Trophoblast cell (in vitro differentiated cells and primary cell): Measurements from ENCODE around the gene NSG2.

Source experiments
- DNase-seq, 2 donors: peaks; one replicate each; pipeline ENCODE4 v3.0.0-alpha.2; 2016
- H2AFZ ChIP-seq: 2 replicates; pipeline ENCODE4 v1.6.1; 2013; ENCODE audit warnings: low read length, moderate library complexity, mild to moderate bottlenecking; ENCODE audit not compliant: insufficient read depth, poor library complexity
- H2AK5ac ChIP-seq: 2 replicates; pipeline ENCODE4 v1.6.1; 2013; ENCODE audit warnings: mild to moderate bottlenecking, low read length
- H2BK120ac ChIP-seq: 2 replicates; pipeline ENCODE4 v1.6.1; 2013; ENCODE audit warnings: low read length, mild to moderate bottlenecking, moderate library complexity; ENCODE audit not compliant: insufficient read depth, poor library complexity
- H2BK12ac ChIP-seq: 2 replicates; pipeline ENCODE4 v1.6.1; 2013; ENCODE audit warnings: mild to moderate bottlenecking, low read length, moderate library complexity
- H2BK5ac ChIP-seq: 2 replicates; pipeline ENCODE4 v1.6.1; 2013; ENCODE audit warnings: low read length, low read depth, moderate library complexity, mild to moderate bottlenecking; ENCODE audit not compliant: poor library complexity
- H3K14ac ChIP-seq: 2 replicates; pipeline ENCODE4 v1.6.1; 2013; ENCODE audit warnings: mild to moderate bottlenecking, low read length
- H3K18ac ChIP-seq: 2 replicates; pipeline ENCODE4 v1.6.1; 2013; ENCODE audit warnings: mild to moderate bottlenecking, low read length
- H3K23ac ChIP-seq: 2 replicates; pipeline ENCODE4 v1.6.1; 2013; ENCODE audit warnings: low read length
- H3K27ac ChIP-seq: 2 replicates; pipeline ENCODE4 v1.5.1; 2013; ENCODE audit warnings: low read depth, mild to moderate bottlenecking, inconsistent platforms, low read length, moderate library complexity
- H3K27me3 ChIP-seq: 2 replicates; pipeline ENCODE4 v1.6.1; 2013; ENCODE audit warnings: inconsistent platforms, mild to moderate bottlenecking, low read length, moderate library complexity; ENCODE audit not compliant: insufficient read depth
- H3K36me3 ChIP-seq, 2 experiments: 1 replicate in 1 of 2; 2 replicates in 1 of 2; pipeline ENCODE4 v1.6.1; 2013; ENCODE audit warnings: low read length in 2 of 2, mild to moderate bottlenecking in 2 of 2, moderate library complexity in 1 of 2; ENCODE audit not compliant: insufficient read depth in 2 of 2, control insufficient read depth in 1 of 2
- H3K4ac ChIP-seq: 2 replicates; pipeline ENCODE4 v1.6.1; 2013; ENCODE audit warnings: low read depth, mild to moderate bottlenecking, low read length, moderate library complexity
- H3K4me1 ChIP-seq, 2 experiments: 1 replicate in 1 of 2; 2 replicates in 1 of 2; pipeline ENCODE4 v1.6.1; 2013; ENCODE audit warnings: low read length in 2 of 2, mild to moderate bottlenecking in 2 of 2, moderate library complexity in 1 of 2; ENCODE audit not compliant: insufficient read depth in 2 of 2, control insufficient read depth in 1 of 2
- H3K4me2 ChIP-seq: 2 replicates; pipeline ENCODE4 v1.6.1; 2013; ENCODE audit warnings: inconsistent platforms, mild to moderate bottlenecking, low read length, moderate library complexity
- H3K4me3 ChIP-seq: 2 replicates; pipeline ENCODE4 v1.5.1; 2013; ENCODE audit warnings: mild to moderate bottlenecking, low read depth, low read length, inconsistent platforms
- H3K79me1 ChIP-seq: one replicate; pipeline ENCODE4 v1.6.1; 2013; ENCODE audit warnings: low read length
- H3K79me2 ChIP-seq: 2 replicates; pipeline ENCODE4 v1.6.1; 2013; ENCODE audit warnings: low read length, mild to moderate bottlenecking; ENCODE audit not compliant: control insufficient read depth, insufficient read depth, poor library complexity
- H3K9ac ChIP-seq: 2 replicates; pipeline ENCODE4 v1.6.1; 2013; ENCODE audit warnings: mild to moderate bottlenecking, low read length
- H3K9me3 ChIP-seq: 2 replicates; pipeline ENCODE4 v1.6.1; 2013; ENCODE audit warnings: low read depth, mild to moderate bottlenecking, control low read depth, inconsistent platforms, low read length; ENCODE audit not compliant: insufficient read depth
- H4K12ac ChIP-seq: 2 replicates; pipeline ENCODE4 v1.6.1; 2013; ENCODE audit warnings: low read depth, mild to moderate bottlenecking, low read length, moderate library complexity
- H4K8ac ChIP-seq: 2 replicates; pipeline ENCODE4 v1.6.1; 2013; ENCODE audit warnings: low read depth, mild to moderate bottlenecking, low read length, moderate library complexity
- H4K91ac ChIP-seq: one replicate; pipeline ENCODE4 v1.6.1; 2013; ENCODE audit warnings: low read depth, mild to moderate bottlenecking, low read length, moderate library complexity
- WGBS: extraction: QIAGEN DNeasy Blood & Tissue Kit; methylation state at CpG from one replicate; pipeline ENCODE4 v1.1.7; 2013; ENCODE audit warnings: missing lambda C conversion rate; ENCODE audit not compliant: insufficient read length, insufficient coverage; ENCODE audit errors: extremely low coverage; 5-methylcytosine and 5-hydroxymethylcytosine counted together

The NSG2 gene

GRCh38 chr5:174094857-174095606, 49.5 kb downstream of the NSG2 start:
- H3K23ac ChIP-seq: no peak overlapping the region
- no peak overlapping the region for H3K4me2 ChIP-seq
- H3K9me3 ChIP-seq: peaks cover 2% of the 10 kb centered on the region
- no peak overlapping the region for H4K8ac ChIP-seq
- no peak overlapping the region for H4K91ac ChIP-seq
- no peak overlapping the region for H2BK5ac ChIP-seq
- H3K4me3 ChIP-seq: no peak overlapping the region
- H2AFZ ChIP-seq: no peak overlapping the region
- no peak overlapping the region for H2AK5ac ChIP-seq
- WGBS: no CpG with 5 or more reads among the region's 10 CpGs
- H3K9ac ChIP-seq: no peak overlapping the region
- H2BK120ac ChIP-seq: no peak overlapping the region
- H3K27ac ChIP-seq: no peak overlapping the region
- H2BK12ac ChIP-seq: no peak overlapping the region
- no peaks in the 10 kb centered on the region for H3K4me1 ChIP-seq
- no peak overlapping the region for H3K18ac ChIP-seq
- H3K79me1 ChIP-seq: no peaks in the 10 kb centered on the region
- H3K14ac ChIP-seq: no peak overlapping the region
- no peak overlapping the region for H3K4ac ChIP-seq
- H3K79me2 ChIP-seq: no peaks in the 10 kb centered on the region
- no peak for DNase-seq
- no peaks in the 10 kb centered on the region for H3K36me3 ChIP-seq
- H4K12ac ChIP-seq: no peak overlapping the region
- H3K27me3 ChIP-seq: no peaks in the 10 kb centered on the region

- no peak overlapping the region for H3K4me3 ChIP-seq
- H3K14ac ChIP-seq: no peak overlapping the region
- H3K79me2 ChIP-seq: no peaks in the 10 kb centered on the region
- H2AK5ac ChIP-seq: no peak overlapping the region
- no peak overlapping the region for H3K9ac ChIP-seq
- no peak overlapping the region for H3K23ac ChIP-seq
- H4K12ac ChIP-seq: no peak overlapping the region
- DNase-seq: no peak
- H3K27ac ChIP-seq: no peak overlapping the region
- no peak overlapping the region for H4K91ac ChIP-seq
- H2BK120ac ChIP-seq: no peak overlapping the region
- H3K4me2 ChIP-seq: no peak overlapping the region
- no peak overlapping the region for H2BK12ac ChIP-seq
- no CpG with 5 or more reads among the region's 6 CpGs for WGBS
- H3K4me1 ChIP-seq: no peaks in the 10 kb centered on the region
- no peak overlapping the region for H3K4ac ChIP-seq
- no peak overlapping the region for H3K18ac ChIP-seq
- H2BK5ac ChIP-seq: no peak overlapping the region
- H2AFZ ChIP-seq: no peak overlapping the region
- H4K8ac ChIP-seq: no peak overlapping the region
- H3K27me3 ChIP-seq: no peaks in the 10 kb centered on the region
- H3K9me3 ChIP-seq: peaks cover 2% of the 10 kb centered on the region
- no peaks in the 10 kb centered on the region for H3K36me3 ChIP-seq
- H3K79me1 ChIP-seq: no peaks in the 10 kb centered on the region
These were observed 51.1 kb downstream of the NSG2 start for GRCh38 chr5:174096619-174097018.

DNA sequence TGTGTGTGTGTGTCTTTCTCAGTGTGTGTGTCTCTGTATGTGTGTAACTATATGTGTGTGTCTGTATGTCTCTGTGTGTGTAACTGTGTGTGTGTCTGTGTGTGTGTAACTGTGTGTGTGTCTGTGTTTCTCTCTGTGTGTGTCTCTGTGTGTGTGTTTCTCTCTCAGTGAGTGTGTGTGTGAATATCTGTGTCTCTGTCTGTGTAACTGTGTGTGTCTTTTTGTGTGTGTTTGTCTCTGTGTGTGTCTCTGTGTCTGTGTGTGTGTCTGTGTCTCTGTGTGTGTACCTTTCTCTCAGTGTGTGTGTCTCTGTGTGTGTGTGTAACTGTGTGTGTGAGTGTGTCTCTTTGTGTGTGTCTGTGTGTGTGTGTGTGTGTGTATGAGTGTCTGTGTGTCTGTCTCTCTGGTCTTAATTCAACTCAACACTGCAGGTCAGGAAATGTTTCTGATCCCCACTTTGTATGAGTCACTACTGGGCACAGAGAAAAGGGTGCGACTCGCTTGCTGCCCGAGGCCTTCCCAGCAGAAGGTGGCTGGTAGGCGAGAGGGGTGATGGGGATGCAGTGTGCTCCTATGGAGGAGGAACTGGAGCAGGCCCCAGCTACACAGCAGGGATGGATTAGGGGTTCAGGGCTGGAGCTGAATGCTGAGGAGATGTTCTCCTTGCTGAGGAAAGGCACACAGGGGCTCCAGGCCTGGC, 52.1 kb downstream of the NSG2 start:
- no peak overlapping the region for H3K23ac ChIP-seq
- H4K91ac ChIP-seq: no peak overlapping the region
- H3K9ac ChIP-seq: no peak overlapping the region
- H2BK12ac ChIP-seq: no peak overlapping the region
- no peak overlapping the region for H3K4ac ChIP-seq
- H2BK120ac ChIP-seq: no peak overlapping the region
- no peak overlapping the region for H2BK5ac ChIP-seq
- no peak overlapping the region for H2AFZ ChIP-seq
- H3K4me1 ChIP-seq: no peaks in the 10 kb centered on the region
- no peak for DNase-seq
- no peak overlapping the region for H4K8ac ChIP-seq
- peaks cover 2% of the 10 kb centered on the region for H3K9me3 ChIP-seq
- WGBS: no CpG with 5 or more reads among the region's 4 CpGs
- no peak overlapping the region for H3K4me3 ChIP-seq
- H3K18ac ChIP-seq: no peak overlapping the region
- H3K36me3 ChIP-seq: no peaks in the 10 kb centered on the region
- no peak overlapping the region for H3K14ac ChIP-seq
- no peaks in the 10 kb centered on the region for H3K27me3 ChIP-seq
- H3K27ac ChIP-seq: no peak overlapping the region
- no peak overlapping the region for H4K12ac ChIP-seq
- no peak overlapping the region for H3K4me2 ChIP-seq
- no peak overlapping the region for H2AK5ac ChIP-seq
- H3K79me1 ChIP-seq: no peaks in the 10 kb centered on the region
- H3K79me2 ChIP-seq: no peaks in the 10 kb centered on the region

DNA sequence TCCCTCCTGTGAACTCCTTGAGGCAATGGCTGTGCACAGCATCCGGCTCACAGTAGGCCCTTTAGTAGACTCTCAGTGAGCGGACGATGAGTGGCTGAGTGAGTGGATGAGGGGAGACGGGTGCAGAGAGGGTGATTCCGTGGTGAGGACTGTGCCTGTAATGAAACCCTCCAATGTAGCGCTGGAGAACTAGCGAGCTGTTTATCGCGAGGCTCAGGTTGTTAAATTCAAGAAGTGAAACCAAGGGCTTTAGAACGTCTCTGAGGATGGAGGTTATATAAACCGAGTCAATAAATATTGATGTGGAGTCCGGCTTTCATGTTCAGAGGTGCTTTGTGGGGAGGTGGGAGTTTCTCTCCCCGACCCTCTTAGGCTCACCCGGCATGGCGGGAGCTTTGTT, 53.2 kb downstream of the NSG2 start:
- H3K4ac ChIP-seq: no peak overlapping the region
- no peak for DNase-seq
- no peak overlapping the region for H4K91ac ChIP-seq
- H4K8ac ChIP-seq: no peak overlapping the region
- no peak overlapping the region for H3K14ac ChIP-seq
- H3K79me2 ChIP-seq: no peaks in the 10 kb centered on the region
- H2BK5ac ChIP-seq: no peak overlapping the region
- H2AK5ac ChIP-seq: no peak overlapping the region
- H3K36me3 ChIP-seq: no peaks in the 10 kb centered on the region
- no peak overlapping the region for H2BK120ac ChIP-seq
- no peak overlapping the region for H4K12ac ChIP-seq
- H2AFZ ChIP-seq: no peak overlapping the region
- H3K18ac ChIP-seq: no peak overlapping the region
- no peaks in the 10 kb centered on the region for H3K9me3 ChIP-seq
- H3K27me3 ChIP-seq: no peaks in the 10 kb centered on the region
- no peak overlapping the region for H3K4me2 ChIP-seq
- H2BK12ac ChIP-seq: no peak overlapping the region
- WGBS: no CpG with 5 or more reads among the region's 15 CpGs
- H3K9ac ChIP-seq: no peak overlapping the region
- H3K4me3 ChIP-seq: no peak overlapping the region
- no peaks in the 10 kb centered on the region for H3K79me1 ChIP-seq
- H3K23ac ChIP-seq: no peak overlapping the region
- H3K4me1 ChIP-seq: no peaks in the 10 kb centered on the region
- no peak overlapping the region for H3K27ac ChIP-seq
